Right cardiac atrium (tissue), 5 donors: ENCODE measurements around the gene KCNK10. TPM values are rescaled to one million over a fixed set of nuclear protein-coding genes. Genes with fewer than 3 reads are reported as not detected.

Experiments used
- ATAC-seq, 2 donors: fragments of 200-7000 bp; cut with Tn5 transposase; one replicate each; pipeline versions ENCODE4 v1.8.0 to v1.9.1; 2020; ENCODE audit warnings: moderate library complexity in 2 of 2, mild to moderate bottlenecking in 1 of 2
- DNase-seq, 3 donors: peaks; one replicate each; pipeline ENCODE4 v3.0.0-alpha.2; 2020
- H3K27ac ChIP-seq: one replicate; pipeline ENCODE4 v1.5.1; 2013; ENCODE audit warnings: mild to moderate bottlenecking, low read length, control low read depth, moderate library complexity
- H3K27me3 ChIP-seq: one replicate; pipeline ENCODE4 v1.6.1; 2013; ENCODE audit not compliant: control insufficient read depth, insufficient read depth
- H3K4me1 ChIP-seq: one replicate; pipeline ENCODE4 v1.6.1; 2013; ENCODE audit warnings: low read length; ENCODE audit not compliant: control insufficient read depth, insufficient read depth
- H3K4me3 ChIP-seq: one replicate; pipeline ENCODE4 v1.5.1; 2013; ENCODE audit warnings: low read length, control low read depth
- H3K9me3 ChIP-seq: one replicate; pipeline ENCODE4 v1.6.1; 2013; ENCODE audit warnings: low read length; ENCODE audit not compliant: control insufficient read depth
- WGBS: extraction: QIAGEN DNeasy Blood & Tissue Kit; methylation state at CpG from one replicate; pipeline ENCODE4 v1.1.7; 2013; 5-methylcytosine and 5-hydroxymethylcytosine counted together
- intact Hi-C, 4 donors: fragments of 100-400 bp; cut with DNase I; formaldehyde crosslinking; loops; one replicate each; pipeline versions ENCODE4 v1.11.0 to v1.14.0; 2022 to 2023
- polyA plus RNA-seq: library from polyadenylated mRNA; stranded (reverse); fragments of 200-250 nt; gene quantifications from one replicate; pipeline ENCODE4 v1.2.3, GENCODE V29; 2013
- total RNA-seq, 4 donors: library from RNA; stranded (reverse); fragmentation: NEBNext Ultra II Directional; extraction: Animal tissue kit (Norgen Biotek cat#: 25700); gene quantifications; one replicate each; pipeline ENCODE4 v1.2.1, GENCODE V29; 2021
- donor health status: healthy with polysubstance abuse.
- donor health status: DM: no; HTN: yes; CAD: no.
- donor health status: DM: no; HTN: no; CAD: no.
- donor health status: DM: no; HTN: yes; CAD: no; lungs with severe emphysema.
- donor health status: DM: yes; HTN: yes; CAD: no.

The KCNK10 gene
- total and polyA plus RNA-seq, 5 donors = not detected

GRCh38 chr14:88316521-88316920 lies 6.5 kb downstream of the KCNK10 start:
- intact Hi-C loops = no loop called here
- Histone ChIP-seq H3K9me3 (no peaks in the 10 kb centered on the region), H3K4me1 (no peaks in the 10 kb centered on the region), H3K27ac (no peak overlapping the region), H3K27me3 (no peaks in the 10 kb centered on the region), H3K4me3 (no peak overlapping the region)
- DNase-seq (no peak), ATAC-seq (no peak)

DNA sequence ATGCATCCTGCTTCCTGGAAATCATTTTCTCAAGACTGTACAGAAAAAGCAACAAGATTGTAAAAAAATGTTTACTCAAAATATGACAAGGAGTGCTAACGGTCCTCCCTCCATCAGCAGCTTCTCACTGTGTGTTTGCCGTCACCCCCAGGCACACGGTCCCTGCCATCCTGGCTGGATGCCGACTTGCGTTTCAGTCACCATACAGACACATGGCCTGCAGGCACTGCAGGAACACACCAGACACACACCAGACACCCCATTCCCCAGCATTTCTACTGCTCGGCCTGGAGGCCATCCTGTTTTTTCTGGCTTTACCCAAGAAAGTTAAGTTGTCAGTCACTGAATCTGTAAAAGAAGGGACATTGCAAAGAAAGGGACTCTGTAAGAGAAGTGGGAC lies 10.8 kb downstream of the KCNK10 start:
- no peak for ATAC-seq
- WGBS = 70% methylated on average over 6 of the region's 6 CpGs
- intact Hi-C loops = no loop called here
- DNase-seq = no peak
- Histone ChIP-seq H3K9me3 (no peaks in the 10 kb centered on the region), H3K27me3 (no peaks in the 10 kb centered on the region), H3K4me3 (no peak overlapping the region), H3K27ac (no peak overlapping the region), H3K4me1 (no peaks in the 10 kb centered on the region)

GRCh38 chr14:88311780-88312179 lies 11.3 kb downstream of the KCNK10 start:
- H3K4me1 ChIP-seq = no peaks in the 10 kb centered on the region
- no peaks in the 10 kb centered on the region for H3K9me3 ChIP-seq
- H3K27ac ChIP-seq = no peak overlapping the region
- ATAC-seq = no peak
- 71% methylated on average over 3 of the region's 3 CpGs for WGBS
- intact Hi-C loops = no loop called here
- H3K4me3 ChIP-seq = no peak overlapping the region
- H3K27me3 ChIP-seq = no peaks in the 10 kb centered on the region
- DNase-seq = no peak

DNA sequence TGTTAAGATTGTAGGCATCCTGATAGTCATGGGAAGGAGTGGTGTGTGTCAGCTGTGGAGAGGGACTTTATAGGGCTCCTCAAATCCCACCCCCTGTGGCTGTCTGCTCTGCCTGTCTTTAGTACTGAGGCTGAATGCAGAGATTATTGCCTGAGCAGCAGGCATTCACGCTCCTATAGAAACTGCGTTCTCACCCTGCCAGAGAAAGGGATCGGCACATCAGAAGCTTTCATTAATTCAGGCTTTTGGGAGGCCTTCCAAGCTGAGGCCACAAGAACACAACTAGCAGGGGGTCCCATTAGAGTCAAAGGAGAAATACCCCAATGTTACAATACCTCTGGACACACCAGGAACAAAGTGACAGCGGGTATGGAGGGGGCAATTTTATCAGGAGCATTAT lies 12.6 kb downstream of the KCNK10 start:
- H3K27me3 ChIP-seq = no peaks in the 10 kb centered on the region
- intact Hi-C loops = no loop called here
- DNase-seq = no peak
- no peaks in the 10 kb centered on the region for H3K9me3 ChIP-seq
- no peak for ATAC-seq
- no peak overlapping the region for H3K4me3 ChIP-seq
- no peaks in the 10 kb centered on the region for H3K4me1 ChIP-seq
- 36% methylated on average over 4 of the region's 4 CpGs for WGBS
- no peak overlapping the region for H3K27ac ChIP-seq

DNA sequence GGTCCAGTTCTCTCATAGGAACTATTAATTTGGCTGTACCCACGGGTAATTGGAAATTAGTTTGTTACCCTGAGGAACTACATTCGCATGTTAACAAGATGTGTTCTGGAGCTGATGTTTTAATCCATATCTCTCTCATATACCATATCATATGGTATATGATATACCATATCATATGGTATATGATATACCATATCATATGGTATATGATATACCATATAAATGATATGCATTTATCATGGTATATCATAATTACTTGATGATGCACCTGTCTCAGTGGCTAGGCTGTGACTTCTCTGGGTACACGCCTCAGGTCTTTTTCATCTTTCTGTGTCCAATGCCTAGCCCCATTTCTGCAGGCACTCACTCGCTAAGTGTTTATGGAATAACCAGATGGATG lies 13.0 kb downstream of the KCNK10 start:
- WGBS = 83% methylated on average over 4 of the region's 4 CpGs
- Histone ChIP-seq H3K4me1 (no peaks in the 10 kb centered on the region), H3K27me3 (no peaks in the 10 kb centered on the region), H3K9me3 (no peaks in the 10 kb centered on the region), H3K4me3 (no peak overlapping the region), H3K27ac (no peak overlapping the region)
- no peak for DNase-seq
- intact Hi-C loops = no loop called here
- ATAC-seq = no peak

DNA sequence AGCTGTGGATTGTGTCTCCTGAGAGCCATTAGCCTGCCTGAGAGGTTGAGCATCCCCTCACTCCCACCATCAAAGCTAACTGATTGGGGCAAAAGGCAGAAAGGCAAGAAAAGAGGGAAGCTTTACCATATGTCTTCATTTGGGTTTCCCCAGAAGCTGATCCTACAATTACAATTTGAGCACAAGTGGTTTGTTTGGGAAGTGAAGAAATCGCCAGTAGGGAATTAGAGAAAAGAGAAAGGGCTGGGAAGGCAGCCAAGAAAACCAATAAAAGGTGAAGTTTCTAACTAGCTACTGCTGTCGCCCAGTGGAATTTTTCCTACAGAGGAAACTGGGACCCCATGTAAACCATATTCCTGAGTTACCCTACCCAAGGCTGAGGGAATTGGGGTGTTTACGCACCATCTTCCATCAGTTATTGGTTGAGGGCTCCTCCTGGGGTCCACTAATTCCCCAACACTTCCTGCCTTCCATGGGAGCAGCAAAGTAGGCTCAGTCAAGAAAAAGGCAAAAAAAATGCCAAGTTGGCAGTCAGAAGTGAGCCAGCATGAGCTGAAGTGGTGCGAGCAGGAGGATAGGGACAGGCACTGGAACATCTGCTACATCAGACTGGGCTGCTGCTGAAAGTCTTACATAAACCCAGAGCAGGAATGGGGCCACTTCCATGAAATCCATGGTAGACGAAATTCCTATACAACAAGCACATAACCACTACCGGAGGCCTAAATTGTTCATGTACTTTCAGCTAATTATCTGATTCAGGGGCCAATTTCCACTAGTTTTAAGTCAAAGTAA lies 17.3 kb downstream of the KCNK10 start:
- ATAC-seq = no peak
- no peak for DNase-seq
- intact Hi-C loops = no loop called here
- H3K9me3 ChIP-seq = no peaks in the 10 kb centered on the region
- H3K27ac ChIP-seq = no peak overlapping the region
- no peaks in the 10 kb centered on the region for H3K27me3 ChIP-seq
- 66% methylated on average over 6 of the region's 6 CpGs for WGBS
- H3K4me3 ChIP-seq = no peak overlapping the region
- H3K4me1 ChIP-seq = no peaks in the 10 kb centered on the region

- H3K27ac ChIP-seq = no peak overlapping the region
- DNase-seq (no peak), ATAC-seq (no peak)
- H3K9me3 ChIP-seq = no peaks in the 10 kb centered on the region
- H3K27me3 ChIP-seq = no peaks in the 10 kb centered on the region
- no peaks in the 10 kb centered on the region for H3K4me1 ChIP-seq
- WGBS = 52% methylated on average over 3 of the region's 3 CpGs
- no peak overlapping the region for H3K4me3 ChIP-seq
- intact Hi-C loops = no loop called here
These were observed 20.0 kb downstream of the KCNK10 start for GRCh38 chr14:88303041-88303440.

DNA sequence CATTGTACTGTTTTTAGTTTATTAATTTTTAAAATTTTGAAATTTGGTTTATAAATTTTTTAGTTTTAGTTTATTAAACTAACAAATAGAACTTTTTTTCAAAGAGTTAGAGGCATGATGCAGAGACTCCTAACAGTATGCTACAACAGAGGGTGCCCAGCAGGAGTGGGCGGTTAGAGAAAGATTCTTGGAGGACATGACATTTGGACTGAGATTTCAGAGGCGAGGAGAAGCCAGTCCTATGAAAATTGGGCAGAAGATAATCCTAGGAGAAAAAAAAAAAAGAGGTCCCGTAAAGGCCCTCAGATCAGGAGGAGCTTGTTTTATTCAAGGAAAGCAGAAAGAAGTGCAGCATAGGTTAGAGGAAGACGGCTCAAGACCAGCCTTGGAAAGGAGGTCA lies 21.7 kb downstream of the KCNK10 start:
- Histone ChIP-seq H3K4me1 (no peaks in the 10 kb centered on the region), H3K4me3 (no peak overlapping the region), H3K9me3 (no peaks in the 10 kb centered on the region), H3K27me3 (no peaks in the 10 kb centered on the region), H3K27ac (no peak overlapping the region)
- DNase-seq (no peak), ATAC-seq (no peak)
- intact Hi-C loops = no loop called here
- 76% methylated on average over 4 of the region's 4 CpGs for WGBS

- H3K9me3 ChIP-seq = no peaks in the 10 kb centered on the region
- no peaks in the 10 kb centered on the region for H3K27me3 ChIP-seq
- 83% methylated on average over 3 of the region's 3 CpGs for WGBS
- H3K27ac ChIP-seq = no peak overlapping the region
- no peak for ATAC-seq
- DNase-seq = no peak
- no peaks in the 10 kb centered on the region for H3K4me1 ChIP-seq
- H3K4me3 ChIP-seq = no peak overlapping the region
- intact Hi-C loops = no loop called here
These were observed 22.3 kb downstream of the KCNK10 start for GRCh38 chr14:88300817-88301216.

DNA sequence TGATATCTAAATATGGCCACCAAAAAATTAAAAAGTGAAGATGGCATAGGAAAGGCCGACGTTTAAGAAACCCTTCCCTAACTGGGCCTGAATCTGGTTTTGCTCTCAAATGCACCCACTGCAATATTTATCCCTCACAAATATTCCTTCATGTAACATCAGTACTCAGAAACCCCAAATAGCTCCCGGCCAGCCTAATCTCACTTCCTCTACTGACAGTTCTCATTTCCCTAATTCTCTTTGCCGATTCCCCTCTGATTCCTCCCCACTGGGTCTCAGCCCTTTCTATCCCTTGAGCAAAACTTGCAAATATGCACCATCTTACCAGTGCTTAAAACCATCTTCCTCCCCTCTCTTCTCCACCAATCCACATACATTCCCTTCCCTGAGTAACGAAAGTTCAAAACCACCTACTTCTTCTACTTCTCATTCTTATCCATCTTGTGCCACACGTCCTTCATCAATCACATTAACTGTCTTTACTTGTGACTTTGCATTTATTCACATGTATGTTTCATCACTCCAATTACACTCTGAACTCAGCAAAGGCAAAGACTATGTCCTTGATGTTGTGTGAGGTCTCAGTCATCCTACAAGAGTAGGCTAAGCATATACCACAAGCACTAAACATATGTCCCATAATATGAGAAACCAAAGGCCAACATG lies 23.1 kb downstream of the KCNK10 start:
- H3K4me3 ChIP-seq = no peak overlapping the region
- no peaks in the 10 kb centered on the region for H3K4me1 ChIP-seq
- DNase-seq (no peak), ATAC-seq (no peak)
- H3K27ac ChIP-seq = no peak overlapping the region
- intact Hi-C loops = no loop called here
- 60% methylated on average over 6 of the region's 6 CpGs for WGBS
- no peaks in the 10 kb centered on the region for H3K9me3 ChIP-seq
- no peaks in the 10 kb centered on the region for H3K27me3 ChIP-seq

GRCh38 chr14:88297306-88297705 lies 25.8 kb downstream of the KCNK10 start:
- no peak overlapping the region for H3K27ac ChIP-seq
- H3K9me3 ChIP-seq = no peaks in the 10 kb centered on the region
- intact Hi-C loops = no loop called here
- H3K27me3 ChIP-seq = no peaks in the 10 kb centered on the region
- no peaks in the 10 kb centered on the region for H3K4me1 ChIP-seq
- no peak for ATAC-seq
- no peak for DNase-seq
- no peak overlapping the region for H3K4me3 ChIP-seq
- WGBS = 29% methylated on average over 5 of the region's 5 CpGs
